GM12878 (cell line): ENCODE data around the gene PIGS.

Experiments used
- NR2C2 ChIP-seq: IDR thresholded peaks from 2 replicates; pipeline ENCODE4 v1.6.1; 2011; ENCODE audit warnings: borderline replicate concordance, low read depth; ENCODE audit not compliant: control insufficient read depth, insufficient read length
- RFX5 ChIP-seq: IDR thresholded peaks from 2 replicates; pipeline ENCODE4 v1.6.1; 2011; ENCODE audit warnings: low read depth, low read length, improper control_type of control experiment
- TAF1 ChIP-seq: IDR thresholded peaks from 2 replicates; pipeline ENCODE4 v1.6.1; 2011; ENCODE audit warnings: mild to moderate bottlenecking, low read depth, low read length, borderline replicate concordance
- TCF3 ChIP-seq: IDR thresholded peaks from 2 replicates; pipeline ENCODE4 v1.6.1; 2012; ENCODE audit warnings: low read depth, mild to moderate bottlenecking, low read length, borderline replicate concordance; ENCODE audit not compliant: insufficient read depth
- ZNF687 ChIP-seq: fragments of 450-650 bp; IDR thresholded peaks from 2 replicates; pipeline ENCODE4 v1.6.1; 2017; ENCODE audit warnings: mild to moderate bottlenecking, moderate library complexity

DNA sequence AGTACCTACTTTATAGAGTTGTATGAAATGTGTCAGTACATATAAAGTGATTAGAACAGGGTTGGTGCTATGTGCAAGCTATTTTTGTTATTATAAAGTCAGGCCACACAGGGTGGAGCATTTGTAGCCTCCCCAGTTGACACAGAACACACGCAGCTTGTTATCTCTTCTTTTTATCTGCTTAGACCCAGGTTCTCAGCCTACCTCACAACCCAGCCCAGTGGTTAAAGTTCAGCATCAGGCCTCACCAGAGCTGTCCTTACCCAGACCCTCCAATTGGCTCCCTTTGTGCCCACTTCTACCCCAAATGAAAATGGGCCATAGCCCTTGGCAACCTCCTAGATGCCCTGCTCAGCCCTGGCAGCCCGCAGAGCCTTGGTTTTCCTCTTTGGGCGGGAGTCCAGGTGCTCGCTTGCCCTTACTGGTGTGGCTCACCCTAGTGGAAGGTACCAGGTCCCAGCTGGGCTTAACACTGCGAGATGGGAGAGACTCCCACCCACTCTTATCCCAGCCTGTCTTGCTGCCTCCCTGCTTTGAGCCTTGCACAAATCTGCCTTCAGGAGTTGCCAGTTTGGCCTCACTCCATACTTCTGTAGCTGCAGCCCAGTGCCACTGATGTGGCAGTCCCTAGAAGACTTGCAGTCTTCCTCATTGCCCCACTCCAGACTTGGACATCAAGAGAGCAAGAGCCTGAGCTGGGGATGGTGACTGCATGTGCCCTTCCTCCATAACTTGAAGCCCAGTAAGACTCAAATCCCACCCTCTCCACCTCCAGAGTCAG, 1.1 kb upstream of the PIGS start:
- TF ChIP-seq NR2C2: no peak
- no peak for TF ChIP-seq TAF1
- TF ChIP-seq TCF3: no peak
- no peak for TF ChIP-seq ZNF687
- TF ChIP-seq RFX5: no peak
